Adrenal gland (tissue), 12 donors: Measurements from ENCODE around the gene P2RY2. TPM values are rescaled to one million over a fixed set of nuclear protein-coding genes. Genes with fewer than 3 reads are reported as not detected.

ENCODE experiments used
- DNase-seq, 7 donors: peaks; one replicate each; pipeline ENCODE4 v3.0.0-alpha.2; 2019 to 2020
- H3K27ac ChIP-seq, 5 donors: fragments of 200-600 bp; sonication (generic) in 4 of 5; 1 replicate in 3 of 5; 2 replicates in 2 of 5; pipeline versions ENCODE4 v1.5.1 to v1.8.0; 2016 to 2020; ENCODE audit warnings: mild to moderate bottlenecking in 1 of 5
- H3K27me3 ChIP-seq: fragments of 200-600 bp; 2 replicates; pipeline ENCODE4 v1.8.0; 2021
- H3K36me3 ChIP-seq, 2 donors: fragments of 200-600 bp; replicated peaks in 1 of 2; 1 replicate in 1 of 2; 2 replicates in 1 of 2; pipeline versions ENCODE4 v1.5.1 to v1.8.0; 2018 to 2022
- H3K4me1 ChIP-seq, 2 donors: fragments of 200-600 bp; replicated peaks in 1 of 2; 1 replicate in 1 of 2; 2 replicates in 1 of 2; pipeline versions ENCODE4 v1.5.1 to v1.8.0; 2018 to 2021
- H3K4me3 ChIP-seq, 4 donors: fragments of 200-600 bp; sonication (generic) in 3 of 4; one replicate each; pipeline ENCODE4 v1.5.1; 2016 to 2018
- H3K9me3 ChIP-seq, 3 donors: fragments of 200-600 bp; sonication (generic) in 1 of 3; replicated peaks in 1 of 3; 1 replicate in 2 of 3; 2 replicates in 1 of 3; pipeline versions ENCODE4 v1.5.1 to v1.8.0; 2016 to 2021
- POLR2A ChIP-seq, 2 donors: fragments of 450-650 bp; IDR thresholded peaks; one replicate each; pipeline ENCODE4 v1.6.1; 2017; ENCODE audit warnings: antibody characterized with exemption in 2 of 2, mild to moderate bottlenecking in 2 of 2, moderate library complexity in 1 of 2
- WGBS, 4 donors: extraction: QIAGEN DNeasy Blood & Tissue Kit in 2 of 4; methylation state at CpG; one replicate each; pipeline versions ENCODE4 v1.1.5 to v1.1.7; 2013 to 2017; 5-methylcytosine and 5-hydroxymethylcytosine counted together
- intact Hi-C, 2 donors: fragments of 100-400 bp; cut with DNase I; formaldehyde crosslinking; loops; one replicate each; pipeline versions ENCODE4 v1.14.1 to v1.15.0; 2022 to 2023
- polyA plus RNA-seq, 3 donors: library from polyadenylated mRNA; stranded (reverse); fragments of 200-250 nt in 2 of 3; fragments of 350-450 nt in 1 of 3; fragmentation: Illumina TruSeq in 1 of 3; extraction: RNeasy Lipid Tissue Mini Kit (QIAGEN cat#74804) in 1 of 3; gene quantifications; one replicate each; pipeline ENCODE4 v1.2.3, GENCODE V29; 2013 to 2014
- total RNA-seq, 9 donors: library from RNA; depleted of rRNA in 4 of 9; stranded (reverse); fragments of >200 nt in 4 of 9; fragments of 120-200 nt in 1 of 9; fragmentation: NEBNext Ultra II Directional in 1 of 9; extraction: Animal tissue kit (Norgen Biotek cat#: 25700) in 1 of 9; gene quantifications; one replicate each; pipeline versions ENCODE4 v1.1.0 to v1.2.4, GENCODE V29; 2013 to 2023
- TF ChIP-seq, protein P1 (sequence below), 6 experiments: fragments of 450-650 bp in 4 of 6; fragments of 200-600 bp in 2 of 6; sonication (generic) in 1 of 6; IDR thresholded peaks; 1 replicate in 5 of 6; 2 replicates in 1 of 6; pipeline versions ENCODE4 v1.5.1 to v1.8.0; 2016 to 2021; ENCODE audit warnings: antibody characterized with exemption in 6 of 6, mild to moderate bottlenecking in 2 of 6, moderate library complexity in 1 of 6
- donor health status: healthy with polysubstance abuse.
- donor health status: Bipolar disorder and iron deficiency.
- donor health status: DM: yes; HTN: yes; CAD: no.
- donor health status: DM: no; HTN: no; CAD: no.
- donor health status: DM: no; HTN: no; CAD: no.
- donor health status: DM: yes; HTN: yes; CAD: no.

P2RY2 gene
- total and polyA plus RNA-seq, 12 donors: 1.3 to 51.6 (median 7.6) TPM

DNA sequence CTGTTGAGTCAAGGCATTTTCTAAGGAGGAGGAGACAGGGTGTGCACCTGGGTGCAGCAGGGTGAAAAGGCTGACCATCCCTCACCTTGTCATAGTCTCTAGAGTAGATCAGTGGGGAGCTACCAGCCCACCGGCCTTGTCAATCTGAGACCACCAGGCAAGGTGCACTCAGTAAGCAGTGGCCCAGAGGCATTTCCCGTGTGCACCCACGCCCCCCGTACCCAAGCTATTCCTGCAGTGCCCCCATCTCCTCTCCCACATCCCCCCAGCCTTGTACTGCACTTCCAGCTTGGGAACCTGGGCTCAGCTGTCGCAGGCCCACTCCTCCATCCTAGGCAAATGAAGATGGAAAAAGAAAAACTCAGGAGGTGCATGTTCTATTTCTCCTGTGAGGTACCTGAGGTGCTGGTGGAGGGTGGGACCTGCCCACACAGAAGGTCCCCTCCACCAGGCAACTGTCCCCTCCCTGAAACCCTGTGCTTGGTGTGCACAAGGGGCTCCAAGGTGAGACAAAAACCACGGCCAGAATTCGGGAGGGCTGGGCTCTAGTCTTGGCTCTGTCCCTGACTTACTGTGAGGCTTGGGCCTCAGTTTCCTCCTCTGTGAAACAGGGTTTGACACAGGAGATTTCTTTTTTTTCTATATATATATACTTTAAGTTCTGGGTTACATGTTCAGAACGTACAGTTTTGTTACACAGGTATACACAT, 8.4 kb downstream of the P2RY2 start:
- intact Hi-C loops: no loop called here
- H3K9me3 ChIP-seq: no peaks in the 10 kb centered on the region
- no peaks in the 10 kb centered on the region for H3K27me3 ChIP-seq
- no peak overlapping the region for H3K27ac ChIP-seq
- no peak for TF ChIP-seq POLR2A (IDR thresholded peaks at IDR 0.05)
- TF ChIP-seq, protein P1, sequence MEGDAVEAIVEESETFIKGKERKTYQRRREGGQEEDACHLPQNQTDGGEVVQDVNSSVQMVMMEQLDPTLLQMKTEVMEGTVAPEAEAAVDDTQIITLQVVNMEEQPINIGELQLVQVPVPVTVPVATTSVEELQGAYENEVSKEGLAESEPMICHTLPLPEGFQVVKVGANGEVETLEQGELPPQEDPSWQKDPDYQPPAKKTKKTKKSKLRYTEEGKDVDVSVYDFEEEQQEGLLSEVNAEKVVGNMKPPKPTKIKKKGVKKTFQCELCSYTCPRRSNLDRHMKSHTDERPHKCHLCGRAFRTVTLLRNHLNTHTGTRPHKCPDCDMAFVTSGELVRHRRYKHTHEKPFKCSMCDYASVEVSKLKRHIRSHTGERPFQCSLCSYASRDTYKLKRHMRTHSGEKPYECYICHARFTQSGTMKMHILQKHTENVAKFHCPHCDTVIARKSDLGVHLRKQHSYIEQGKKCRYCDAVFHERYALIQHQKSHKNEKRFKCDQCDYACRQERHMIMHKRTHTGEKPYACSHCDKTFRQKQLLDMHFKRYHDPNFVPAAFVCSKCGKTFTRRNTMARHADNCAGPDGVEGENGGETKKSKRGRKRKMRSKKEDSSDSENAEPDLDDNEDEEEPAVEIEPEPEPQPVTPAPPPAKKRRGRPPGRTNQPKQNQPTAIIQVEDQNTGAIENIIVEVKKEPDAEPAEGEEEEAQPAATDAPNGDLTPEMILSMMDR (IDR thresholded peaks at IDR 0.05): no peak
- H3K4me3 ChIP-seq: no peak overlapping the region
- 64 to 84% (median 73%) methylated on average over 6 to 8 of the region's 8 CpGs for WGBS, 4 donors
- no peaks in the 10 kb centered on the region for H3K4me1 ChIP-seq
- H3K36me3 ChIP-seq: no peaks in the 10 kb centered on the region
- peak in 1 of 7 donors; percentile 3 for DNase-seq

DNA sequence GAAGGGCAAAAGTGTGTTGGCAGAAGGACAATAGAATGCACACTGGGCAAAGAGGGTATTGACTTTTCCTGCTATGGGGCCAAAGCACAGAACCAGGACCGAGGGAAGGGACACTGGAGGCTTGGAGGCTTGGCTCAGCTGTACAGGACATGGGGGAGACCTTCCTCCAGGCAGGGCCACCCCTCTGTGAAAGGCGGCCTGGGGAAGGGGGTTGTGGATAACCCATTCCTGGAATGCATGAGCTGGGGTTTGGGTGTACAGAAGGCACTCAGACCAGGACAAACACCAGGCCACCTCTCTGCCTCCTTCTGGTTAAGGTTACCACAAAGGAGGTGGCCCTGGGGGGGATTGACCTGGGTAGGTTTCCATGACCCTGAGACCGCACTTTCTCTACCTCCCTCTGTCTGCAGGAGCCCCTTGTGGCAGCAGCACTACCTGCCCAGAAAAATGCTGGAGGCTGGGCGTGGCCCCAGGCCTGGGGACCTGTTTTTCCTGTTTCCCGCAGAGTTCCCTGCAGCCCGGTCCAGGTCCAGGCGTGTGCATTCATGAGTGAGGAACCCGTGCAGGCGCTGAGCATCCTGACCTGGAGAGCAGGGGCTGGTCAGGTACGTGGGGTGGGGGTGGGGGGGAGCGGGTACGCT, 9.6 kb downstream of the P2RY2 start:
- DNase-seq: peak in 3 of 7 donors; percentile 11
- Histone ChIP-seq H3K27ac (no peak overlapping the region), H3K9me3 (no peaks in the 10 kb centered on the region), H3K4me1 (no peaks in the 10 kb centered on the region), H3K36me3 (no peaks in the 10 kb centered on the region), H3K4me3 (no peak overlapping the region), H3K27me3 (no peaks in the 10 kb centered on the region)
- 91 to 100% (median 93%) methylated on average over 2 to 12 of the region's 12 CpGs for WGBS, 4 donors
- intact Hi-C loops: no loop called here
- TF ChIP-seq POLR2A (IDR thresholded peaks at IDR 0.05): no peak
- TF ChIP-seq, protein P1 (IDR thresholded peaks at IDR 0.05): no peak

DNA sequence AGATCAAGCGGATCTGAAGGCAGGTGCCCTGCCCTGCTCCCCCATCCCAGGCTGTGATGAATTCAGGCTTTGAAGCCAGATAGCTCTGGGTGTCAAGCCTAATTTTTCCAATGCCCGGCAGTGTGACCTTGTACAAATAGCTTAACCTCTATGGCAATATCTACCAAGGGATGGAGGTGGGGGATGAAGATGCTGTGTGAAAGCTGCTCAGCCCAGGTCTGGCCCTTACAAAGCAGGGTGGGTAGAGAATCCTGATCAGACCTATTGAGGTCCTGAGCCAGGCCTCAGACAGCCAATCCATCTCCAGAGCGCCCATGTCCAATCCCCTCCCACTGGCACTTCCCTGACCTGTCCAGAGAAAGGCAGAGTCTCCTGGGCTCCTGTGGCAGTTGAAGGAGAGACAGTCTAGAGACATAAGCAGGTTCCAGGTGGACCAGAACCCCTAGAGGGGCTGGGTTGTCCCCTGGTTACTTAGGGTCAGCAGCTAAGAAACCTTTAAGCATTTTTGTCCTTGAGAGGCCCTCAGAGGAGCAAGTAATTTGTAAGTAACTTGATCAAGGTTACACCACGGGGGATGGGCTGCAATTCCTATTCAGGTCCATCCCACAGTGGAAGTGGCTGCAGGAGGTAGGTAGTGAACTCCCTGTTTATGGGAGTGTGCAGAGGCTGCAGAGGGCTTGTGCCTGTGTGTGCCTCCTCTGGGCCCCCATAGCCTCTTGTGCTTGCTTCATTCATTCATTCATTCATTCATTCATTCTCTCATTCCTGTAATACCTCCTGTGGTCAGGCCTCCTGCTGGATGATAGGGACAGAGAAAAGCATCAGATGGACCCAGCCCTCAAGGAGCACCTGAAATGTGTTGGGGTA, 10.4 kb downstream of the P2RY2 start:
- H3K36me3 ChIP-seq: no peaks in the 10 kb centered on the region
- peak in 3 of 7 donors; percentile 6 to 16 (median 6) for DNase-seq
- intact Hi-C loops: no loop called here
- no peaks in the 10 kb centered on the region for H3K4me1 ChIP-seq
- TF ChIP-seq, protein P1 (IDR thresholded peaks at IDR 0.05): no peak
- TF ChIP-seq POLR2A (IDR thresholded peaks at IDR 0.05): no peak
- H3K9me3 ChIP-seq: no peaks in the 10 kb centered on the region
- WGBS, 4 donors: 73 to 80% (median 76%) methylated on average over 2 to 4 of the region's 4 CpGs
- no peak overlapping the region for H3K27ac ChIP-seq
- H3K27me3 ChIP-seq: no peaks in the 10 kb centered on the region
- H3K4me3 ChIP-seq: no peak overlapping the region

- intact Hi-C loops: no loop called here
- WGBS, 4 donors: 72 to 86% (median 78%) methylated on average over 11 of the region's 11 CpGs
- Histone ChIP-seq H3K4me1 (no peaks in the 10 kb centered on the region), H3K36me3 (no peaks in the 10 kb centered on the region), H3K27me3 (no peaks in the 10 kb centered on the region), H3K4me3 (no peak overlapping the region), H3K27ac (no peak overlapping the region), H3K9me3 (no peaks in the 10 kb centered on the region)
- DNase-seq: peak in 4 of 7 donors; percentile 10 to 38 (median 13)
- TF ChIP-seq POLR2A (IDR thresholded peaks at IDR 0.05): no peak
- TF ChIP-seq, protein P1 (IDR thresholded peaks at IDR 0.05): no peak
Measured at GRCh38 chr11:73229321-73229895, 11.3 kb downstream of the P2RY2 start.
